Heart left ventricle (tissue), 13 donors: ENCODE measurements around the gene GPR33.

ENCODE experiments used
- POLR2A ChIP-seq, 2 donors: fragments of 450-650 bp; IDR thresholded peaks; one replicate each; pipeline ENCODE4 v1.6.1; 2017; ENCODE audit warnings: antibody characterized with exemption in 2 of 2, mild to moderate bottlenecking in 2 of 2, moderate library complexity in 2 of 2
- TF ChIP-seq, protein P1 (sequence below), 12 donors: fragments of 200-600 bp; sonication (generic) in 4 of 12; IDR thresholded peaks; one replicate each; pipeline versions ENCODE4 v1.5.0 to v1.8.0; 2018 to 2022; ENCODE audit warnings: antibody characterized with exemption in 12 of 12, mild to moderate bottlenecking in 5 of 12
- donor health status: ischemic (EF 13 %, LVEDD 7.1; RV severe dilation, severe dysfunction).
- donor health status: DM: no; HTN: yes; CAD: no.
- donor health status: DM: no; HTN: no; CAD: no.
- donor health status: ischemic (EF 25% LVEDD 6.9; RV normal size, moderate dysfunction).
- donor health status: ischemic (EF 25% LVEDD 5.7; RV mildly dilated, moderate dysfunction).
- donor health status: ischemic (EF 35%, LVEDD 5.7; RV mildly dilated, moderate dysfunction).
- donor health status: nonischemic (EF 11% LVEDD 7.7; RV severe dilation, severe dysfunction).
- donor health status: DM: yes; HTN: yes; CAD: no.
- donor health status: PGD.
- donor health status: ischemic (EF 29% LVEDD 5.4; RV normal size, mild dysfunction).
- donor health status: nonischemic (EF 23%, LVEDD 6.1; RV moderate dilation, normal function).

DNA sequence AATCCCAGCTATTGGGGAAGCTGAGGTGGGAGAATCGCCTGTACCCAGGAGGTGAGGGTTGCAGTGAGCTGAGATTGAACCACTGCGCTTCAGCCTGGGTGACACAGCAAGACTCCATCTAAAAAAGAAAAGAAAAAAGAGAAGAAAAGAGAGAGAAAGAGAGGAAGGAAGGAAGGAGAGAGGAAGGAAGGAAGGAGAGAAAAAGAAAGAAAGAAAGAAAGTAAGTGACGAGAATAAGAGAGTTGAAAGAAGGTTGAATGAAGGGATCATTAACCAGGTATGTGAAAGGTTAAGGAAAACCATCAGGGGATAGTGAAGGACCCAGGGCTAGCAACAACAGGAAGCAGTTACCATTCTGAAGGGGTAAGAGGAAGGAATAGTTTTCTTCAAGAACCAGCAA, 26.3 kb downstream of the GPR33 start:
- TF ChIP-seq, protein P1, sequence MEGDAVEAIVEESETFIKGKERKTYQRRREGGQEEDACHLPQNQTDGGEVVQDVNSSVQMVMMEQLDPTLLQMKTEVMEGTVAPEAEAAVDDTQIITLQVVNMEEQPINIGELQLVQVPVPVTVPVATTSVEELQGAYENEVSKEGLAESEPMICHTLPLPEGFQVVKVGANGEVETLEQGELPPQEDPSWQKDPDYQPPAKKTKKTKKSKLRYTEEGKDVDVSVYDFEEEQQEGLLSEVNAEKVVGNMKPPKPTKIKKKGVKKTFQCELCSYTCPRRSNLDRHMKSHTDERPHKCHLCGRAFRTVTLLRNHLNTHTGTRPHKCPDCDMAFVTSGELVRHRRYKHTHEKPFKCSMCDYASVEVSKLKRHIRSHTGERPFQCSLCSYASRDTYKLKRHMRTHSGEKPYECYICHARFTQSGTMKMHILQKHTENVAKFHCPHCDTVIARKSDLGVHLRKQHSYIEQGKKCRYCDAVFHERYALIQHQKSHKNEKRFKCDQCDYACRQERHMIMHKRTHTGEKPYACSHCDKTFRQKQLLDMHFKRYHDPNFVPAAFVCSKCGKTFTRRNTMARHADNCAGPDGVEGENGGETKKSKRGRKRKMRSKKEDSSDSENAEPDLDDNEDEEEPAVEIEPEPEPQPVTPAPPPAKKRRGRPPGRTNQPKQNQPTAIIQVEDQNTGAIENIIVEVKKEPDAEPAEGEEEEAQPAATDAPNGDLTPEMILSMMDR (IDR thresholded peaks at IDR 0.05): no peak
- TF ChIP-seq POLR2A (IDR thresholded peaks at IDR 0.05): no peak
